SK-N-SH treated with all-trans-retinoic acid at 6 μM for 48 hours (cell line): ENCODE data around the gene CDCA7L.

Experiments
- ISL1 ChIP-seq: fragments of 250-450 bp; sonication (Bioruptor Pico); IDR thresholded peaks from 2 replicates; pipeline ENCODE4 v2.1.2; 2022; ENCODE audit warnings: mild to moderate bottlenecking, moderate library complexity
- PATZ1 ChIP-seq: fragments of 250-450 bp; sonication (Bioruptor Pico); IDR thresholded peaks from 2 replicates; pipeline ENCODE4 v1.8.0; 2020; ENCODE audit warnings: mild to moderate bottlenecking, moderate library complexity, borderline replicate concordance
- TCF4 ChIP-seq: fragments of 250-450 bp; sonication (Bioruptor Pico); IDR thresholded peaks from 2 replicates; pipeline ENCODE4 v1.8.0; 2021; ENCODE audit warnings: mild to moderate bottlenecking, moderate library complexity, borderline replicate concordance
- TOX ChIP-seq: fragments of 250-450 bp; sonication (Bioruptor Pico); IDR thresholded peaks from 2 replicates; pipeline ENCODE4 v1.8.0; 2021; ENCODE audit warnings: mild to moderate bottlenecking, moderate library complexity, borderline replicate concordance
- ZFP30 ChIP-seq: fragments of 450-650 bp; formaldehyde crosslinking; IDR thresholded peaks from 2 replicates; pipeline ENCODE4 v1.5.0; 2022; ENCODE audit warnings: mild to moderate bottlenecking, moderate library complexity

- no peak for TF ChIP-seq ISL1
- TF ChIP-seq TCF4 (CRISPR knock-in tag), result no peak
- TF ChIP-seq PATZ1, result no peak
- no peak for TF ChIP-seq ZFP30 (CRISPR knock-in tag)
- no peak for TF ChIP-seq TOX (CRISPR knock-in tag)
Observed at GRCh38 chr7:21883069-21883468, 62.6 kb downstream of the CDCA7L start.
